Adrenal gland (tissue), 5 donors: ENCODE measurements around the gene CDK2AP2.

Experiments
- POLR2A ChIP-seq, 2 donors: fragments of 450-650 bp; IDR thresholded peaks; one replicate each; pipeline ENCODE4 v1.6.1; 2017; ENCODE audit warnings: antibody characterized with exemption in 2 of 2, mild to moderate bottlenecking in 2 of 2, moderate library complexity in 1 of 2
- TF ChIP-seq, protein P1 (sequence below), 6 experiments: fragments of 450-650 bp in 4 of 6; fragments of 200-600 bp in 2 of 6; sonication (generic) in 1 of 6; IDR thresholded peaks; 1 replicate in 5 of 6; 2 replicates in 1 of 6; pipeline versions ENCODE4 v1.5.1 to v1.8.0; 2016 to 2021; ENCODE audit warnings: antibody characterized with exemption in 6 of 6, mild to moderate bottlenecking in 2 of 6, moderate library complexity in 1 of 6
- donor health status: DM: no; HTN: no; CAD: no.

DNA sequence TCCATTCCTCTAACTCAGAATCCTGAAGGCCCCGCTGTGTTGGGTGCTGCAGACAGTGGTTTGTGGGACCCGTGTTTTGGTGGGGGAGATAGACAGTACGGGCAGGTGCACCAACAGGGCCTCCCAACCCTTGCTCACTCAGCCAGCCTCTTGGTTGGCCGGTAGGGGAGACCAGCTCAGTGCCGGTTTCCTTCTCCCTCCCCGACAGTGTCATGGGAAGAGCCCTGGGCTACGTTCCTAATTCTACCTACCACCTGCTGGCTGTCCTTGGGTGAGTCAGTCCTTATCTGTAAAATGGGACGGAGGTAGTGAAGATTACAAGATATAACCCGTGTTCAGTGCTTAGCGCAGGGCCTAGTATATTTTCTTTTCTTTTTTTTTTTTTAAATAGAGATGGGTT, 44.8 kb downstream of the CDK2AP2 start:
- TF ChIP-seq, protein P1, sequence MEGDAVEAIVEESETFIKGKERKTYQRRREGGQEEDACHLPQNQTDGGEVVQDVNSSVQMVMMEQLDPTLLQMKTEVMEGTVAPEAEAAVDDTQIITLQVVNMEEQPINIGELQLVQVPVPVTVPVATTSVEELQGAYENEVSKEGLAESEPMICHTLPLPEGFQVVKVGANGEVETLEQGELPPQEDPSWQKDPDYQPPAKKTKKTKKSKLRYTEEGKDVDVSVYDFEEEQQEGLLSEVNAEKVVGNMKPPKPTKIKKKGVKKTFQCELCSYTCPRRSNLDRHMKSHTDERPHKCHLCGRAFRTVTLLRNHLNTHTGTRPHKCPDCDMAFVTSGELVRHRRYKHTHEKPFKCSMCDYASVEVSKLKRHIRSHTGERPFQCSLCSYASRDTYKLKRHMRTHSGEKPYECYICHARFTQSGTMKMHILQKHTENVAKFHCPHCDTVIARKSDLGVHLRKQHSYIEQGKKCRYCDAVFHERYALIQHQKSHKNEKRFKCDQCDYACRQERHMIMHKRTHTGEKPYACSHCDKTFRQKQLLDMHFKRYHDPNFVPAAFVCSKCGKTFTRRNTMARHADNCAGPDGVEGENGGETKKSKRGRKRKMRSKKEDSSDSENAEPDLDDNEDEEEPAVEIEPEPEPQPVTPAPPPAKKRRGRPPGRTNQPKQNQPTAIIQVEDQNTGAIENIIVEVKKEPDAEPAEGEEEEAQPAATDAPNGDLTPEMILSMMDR (IDR thresholded peaks at IDR 0.05): peak in 1 of 6 experiments; percentile 34
- TF ChIP-seq POLR2A (IDR thresholded peaks at IDR 0.05): no peak
